Measurements from ENCODE around the gene AK8.

Gene AK8

DNA sequence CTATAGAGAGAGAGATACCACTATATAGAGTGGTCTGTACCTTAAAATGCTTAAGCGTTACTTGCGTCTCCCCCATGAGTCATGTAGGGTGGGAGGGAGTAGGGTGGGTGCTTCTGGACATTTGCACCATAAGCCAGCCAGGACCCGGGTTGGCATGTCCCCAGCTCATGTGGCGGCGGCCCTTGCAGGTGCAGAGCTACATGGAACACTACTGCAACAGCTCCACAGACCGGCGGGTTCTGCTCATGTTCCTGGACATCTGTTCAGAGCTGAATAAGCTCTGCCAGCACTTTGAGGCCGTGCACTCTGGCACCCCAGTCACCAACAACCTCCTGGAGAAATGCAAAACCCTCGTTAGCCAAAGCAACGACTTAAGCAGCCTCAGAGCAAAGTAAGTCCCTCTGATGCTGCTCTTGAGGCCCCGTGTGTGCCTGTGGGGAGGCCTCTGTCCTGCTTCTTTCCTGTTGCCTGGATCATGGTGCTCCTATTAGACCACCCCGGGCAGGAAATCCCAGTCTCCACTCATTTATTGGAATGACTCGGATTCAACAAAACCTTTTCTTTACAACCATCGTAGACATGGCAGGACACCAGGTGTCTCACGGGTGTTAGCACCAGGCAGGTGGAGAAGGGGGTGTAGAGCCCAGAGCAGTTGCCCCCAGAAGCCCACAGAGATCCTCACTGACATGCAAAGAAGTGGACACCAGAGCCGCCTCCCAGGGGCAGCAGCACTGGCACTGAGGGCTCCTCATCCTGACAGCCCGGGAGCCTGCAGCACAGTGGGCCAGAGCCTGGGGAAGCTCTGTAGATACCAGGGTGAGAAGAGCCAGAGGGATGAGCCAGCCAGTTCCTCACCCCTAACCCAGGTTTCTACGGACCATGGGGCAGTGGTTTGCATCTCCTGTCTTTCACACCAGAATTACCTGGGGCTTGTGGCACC is 9.4 kb upstream of the AK8 start:
- no peak for DNase-seq

DNA sequence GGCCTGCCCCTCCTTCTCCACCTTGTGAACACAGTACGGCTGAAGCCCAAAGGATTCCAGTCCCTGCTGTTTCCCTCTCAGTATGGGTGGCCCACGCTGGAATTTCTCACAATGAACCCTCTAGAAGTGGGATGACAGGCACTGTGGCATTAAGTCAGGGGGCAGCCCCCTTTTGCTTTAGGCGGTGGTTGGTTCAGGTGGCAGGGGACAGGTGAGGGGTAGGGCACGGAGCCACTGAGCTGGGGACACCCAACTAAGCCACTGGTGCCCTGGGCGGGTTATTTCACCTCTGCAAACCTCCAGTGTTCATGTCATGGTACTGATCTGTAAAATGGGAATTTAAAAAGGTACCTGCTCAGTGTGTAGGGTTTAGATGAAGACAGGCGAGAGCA is 8.2 kb upstream of the AK8 start:
- no peak for DNase-seq

DNA sequence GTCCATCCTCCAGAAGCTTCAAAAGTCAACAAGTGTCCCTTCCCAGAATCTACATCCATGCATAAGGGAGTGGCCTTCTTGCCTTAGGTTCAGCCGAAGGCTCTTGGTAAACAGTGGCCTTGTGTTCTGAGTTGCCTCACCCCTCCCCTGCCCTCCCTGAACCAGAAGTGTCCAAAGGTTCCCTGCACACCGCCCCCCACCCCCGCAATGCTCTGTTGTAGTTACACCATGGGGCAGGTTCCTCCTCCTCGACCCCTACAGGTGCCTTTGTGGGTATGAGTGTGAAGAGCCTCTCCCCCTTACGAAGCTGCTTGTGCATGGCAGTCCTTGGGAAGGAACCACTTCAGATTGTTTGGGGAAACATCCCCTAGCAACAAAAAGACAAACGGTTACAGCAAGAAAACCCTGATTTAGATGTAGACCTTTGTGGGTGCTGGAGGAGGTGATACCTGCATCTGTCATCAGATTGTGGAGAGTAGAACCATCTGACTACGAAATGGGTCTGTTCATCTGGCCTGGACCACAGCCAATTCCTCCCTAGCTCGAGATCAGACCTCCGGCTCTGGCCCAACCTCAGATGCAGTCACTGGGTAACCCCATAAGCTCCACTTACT is 7.7 kb upstream of the AK8 start:
- no peak for DNase-seq

DNA sequence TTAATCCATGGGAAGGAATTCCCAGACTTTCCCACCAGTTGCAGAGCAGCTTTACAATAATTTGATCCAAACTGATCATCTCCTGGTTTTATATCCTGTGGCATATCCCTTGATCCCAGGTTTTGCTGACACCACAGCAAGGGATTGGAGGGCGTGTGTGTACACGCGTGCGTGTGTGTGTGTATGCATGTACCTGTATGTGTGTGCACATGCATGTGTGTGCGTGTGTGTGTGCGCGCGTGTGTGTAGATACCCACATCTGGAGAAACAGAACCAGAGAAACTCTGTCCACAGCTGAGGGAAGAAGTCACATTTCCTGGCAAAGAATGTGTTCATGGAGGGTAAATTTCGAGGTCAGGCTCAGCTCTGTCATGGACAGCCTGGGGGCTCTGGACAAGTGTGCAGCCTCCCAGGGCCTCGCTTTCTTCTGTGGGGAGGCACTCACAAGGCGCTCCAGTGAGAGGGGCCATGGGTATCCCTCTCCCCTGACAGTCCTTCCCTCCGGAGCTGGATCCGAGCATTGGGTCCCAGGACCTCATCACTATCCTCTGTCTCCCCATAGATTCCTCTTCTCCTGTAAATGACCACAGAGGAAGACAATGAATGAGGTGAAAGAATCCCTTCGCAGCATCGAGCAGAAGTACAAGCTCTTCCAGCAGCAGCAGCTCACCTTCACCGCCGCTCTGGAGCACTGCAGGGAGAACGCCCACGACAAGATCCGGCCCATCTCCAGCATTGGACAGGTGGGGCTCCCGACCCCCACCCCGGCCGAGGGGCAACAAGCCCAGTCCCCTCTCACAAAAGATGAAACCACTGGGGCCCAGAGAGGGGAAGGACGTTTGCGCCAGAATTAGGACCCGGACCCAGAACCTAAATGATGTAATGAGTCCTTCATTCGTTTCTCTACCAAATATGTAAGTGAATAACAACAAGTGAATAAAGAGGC is 5.5 kb upstream of the AK8 start:
- no peak for DNase-seq

DNA sequence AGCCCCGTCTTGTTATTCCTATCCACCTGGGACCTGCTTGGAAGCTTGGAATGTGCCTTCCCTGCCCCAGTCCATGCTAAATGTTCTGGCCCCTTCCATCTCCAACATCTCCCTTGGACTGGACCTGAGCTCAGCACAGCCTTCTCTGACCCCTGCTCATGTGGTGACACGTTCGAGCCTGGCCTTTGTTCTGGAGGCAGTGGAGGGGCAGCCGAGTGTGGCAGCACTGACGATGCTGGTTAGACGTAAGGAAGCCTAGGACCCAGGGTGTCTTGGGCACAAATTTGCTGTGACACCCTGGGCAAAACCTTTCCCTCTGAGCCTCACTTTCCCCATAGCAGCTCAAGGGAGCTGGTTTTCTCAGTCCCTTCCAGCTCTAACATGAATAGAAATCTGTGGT is 4.5 kb upstream of the AK8 start:
- no peak for DNase-seq

DNA sequence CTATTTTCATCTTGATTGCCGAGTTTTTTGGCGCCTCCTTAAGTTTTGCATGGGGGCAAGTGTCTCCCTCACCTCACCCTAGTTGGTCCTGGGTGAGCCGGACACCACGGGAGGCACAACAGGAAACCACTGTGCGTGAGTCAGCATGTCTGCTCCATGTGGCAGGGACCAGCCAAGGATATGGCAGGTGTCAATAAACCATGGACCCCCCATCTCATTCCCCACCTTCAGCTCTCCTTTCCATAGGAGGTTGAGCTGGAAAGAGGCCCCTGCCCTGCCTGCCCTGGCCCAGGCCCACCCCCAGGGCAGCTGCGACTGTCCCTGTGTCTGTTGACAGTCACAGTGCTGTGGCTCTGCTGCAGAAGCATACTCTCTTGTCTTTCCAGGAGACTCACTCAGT is 3.7 kb upstream of the AK8 start:
- DNase-seq, result no peak

DNA sequence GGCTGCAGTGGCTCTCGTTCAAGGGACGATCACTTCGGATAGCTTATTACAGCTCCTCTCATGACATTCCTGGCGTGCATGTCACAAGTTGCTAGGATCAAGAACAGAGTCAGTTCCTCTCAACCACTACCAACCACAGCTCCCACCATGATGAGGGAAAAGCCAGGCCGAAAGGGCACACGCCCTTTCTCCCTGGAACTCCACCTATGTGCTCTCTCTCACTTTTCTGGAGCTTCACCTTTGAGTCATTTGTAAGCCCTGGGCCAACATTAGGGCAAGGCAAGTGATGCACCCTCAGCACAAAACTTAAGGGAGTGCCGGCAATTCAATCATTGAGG is 2.2 kb upstream of the AK8 start:
- DNase-seq, result no peak

DNA sequence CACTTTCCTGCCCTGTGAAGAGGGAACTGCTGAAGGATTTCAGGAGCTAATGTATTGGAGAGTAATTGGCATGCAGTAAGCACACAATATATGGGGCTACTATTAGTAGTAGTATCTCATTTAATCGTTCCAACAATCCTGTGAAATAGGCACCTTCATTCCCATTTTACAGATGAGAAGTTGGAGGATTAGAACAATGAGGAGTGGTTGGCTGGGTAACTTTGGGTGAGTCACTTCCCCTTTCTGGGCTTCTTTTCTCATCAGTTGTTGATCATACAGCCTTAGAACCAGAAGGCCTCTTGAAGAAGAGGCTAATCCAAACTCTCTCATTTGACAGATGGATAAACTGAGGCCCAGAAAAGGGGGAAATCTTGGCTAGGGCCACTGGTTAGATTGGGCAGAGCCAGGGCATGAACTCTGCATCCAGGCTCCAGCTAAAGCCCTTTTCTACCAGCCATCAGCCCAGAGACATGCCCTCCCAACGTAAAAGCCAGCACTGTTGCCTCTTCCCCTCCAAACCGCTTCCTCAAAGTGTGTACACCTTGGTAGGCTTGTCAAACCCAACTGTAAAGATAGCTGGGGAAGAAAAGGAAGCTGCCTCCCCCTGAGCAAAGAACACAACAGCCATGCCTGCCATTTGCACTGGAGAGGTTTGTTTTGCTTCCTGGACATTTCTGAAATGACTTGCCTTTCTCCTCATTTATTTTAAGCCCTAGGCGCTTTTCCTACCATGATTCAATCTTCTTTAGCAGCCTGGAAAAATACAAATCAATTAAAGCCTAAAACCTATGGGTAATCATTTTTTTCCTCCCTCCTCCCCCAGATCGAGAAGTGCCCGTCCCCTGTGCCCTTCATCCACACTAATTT is 1.6 kb upstream of the AK8 start:
- no peak for DNase-seq

DNA sequence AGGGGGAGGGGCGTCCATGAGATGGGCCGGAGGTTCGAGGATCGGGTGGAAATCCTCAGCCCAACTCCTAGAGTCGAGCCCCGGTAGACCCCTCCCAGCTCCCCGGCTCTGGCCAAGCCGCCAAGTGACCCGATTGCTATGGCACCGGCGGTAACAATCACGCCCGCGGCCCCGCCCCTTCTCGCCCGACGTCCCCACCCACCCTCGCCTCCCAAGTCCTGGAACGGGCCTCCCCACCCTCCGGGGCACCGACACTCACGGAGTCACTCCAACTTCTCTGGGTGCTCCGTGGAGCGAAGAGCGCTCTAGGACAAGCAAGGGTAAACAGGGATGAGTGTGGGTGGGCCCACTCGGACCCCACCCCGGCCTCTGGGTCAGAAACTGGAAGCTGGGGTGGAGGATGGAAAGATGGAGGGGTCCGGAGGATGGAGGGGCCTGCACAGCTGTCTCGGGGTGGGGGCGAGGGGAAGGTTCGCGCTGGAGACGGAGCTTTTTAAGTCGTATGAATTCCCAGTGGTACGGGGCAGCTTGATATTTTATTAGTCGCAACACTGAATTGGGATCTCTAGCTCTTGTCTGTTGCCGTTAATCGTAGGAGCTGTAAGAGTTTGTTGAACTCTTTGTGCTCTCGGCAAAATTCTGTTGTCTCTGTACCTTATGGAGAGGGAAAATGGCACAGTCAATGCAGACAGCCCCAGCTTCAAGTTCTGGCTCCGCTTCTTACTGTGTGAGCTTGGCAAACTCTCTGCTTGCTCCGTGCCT is 792 bp upstream of the AK8 start, which contains the start of gene SPACA9:
Gene SPACA9 (plus strand): TSS at position 204 of the 762 bp plus-strand sequence. CDS start 5,050 bp downstream, outside the sequence.
- DNase-seq, result no peak

DNA sequence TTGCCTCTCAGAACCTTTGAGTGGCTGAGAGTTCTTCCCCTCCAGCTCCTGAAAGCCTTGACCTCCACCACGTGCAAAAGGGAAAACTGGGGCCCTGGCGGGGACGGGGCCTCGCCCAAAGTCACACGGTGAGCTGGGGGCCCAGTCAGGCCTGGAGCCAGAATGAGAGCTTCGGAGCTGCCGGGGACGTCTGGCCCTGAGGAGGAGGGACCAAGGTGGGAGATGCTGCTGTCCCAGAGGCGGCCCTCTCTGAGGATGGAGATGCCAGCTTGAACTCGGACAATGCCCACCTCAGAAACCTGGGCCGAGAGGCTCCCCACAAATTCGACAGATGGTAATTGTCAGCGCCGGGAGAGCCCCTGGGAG is 643 bp downstream of the AK8 start:
- DNase-seq, result no peak

DNA sequence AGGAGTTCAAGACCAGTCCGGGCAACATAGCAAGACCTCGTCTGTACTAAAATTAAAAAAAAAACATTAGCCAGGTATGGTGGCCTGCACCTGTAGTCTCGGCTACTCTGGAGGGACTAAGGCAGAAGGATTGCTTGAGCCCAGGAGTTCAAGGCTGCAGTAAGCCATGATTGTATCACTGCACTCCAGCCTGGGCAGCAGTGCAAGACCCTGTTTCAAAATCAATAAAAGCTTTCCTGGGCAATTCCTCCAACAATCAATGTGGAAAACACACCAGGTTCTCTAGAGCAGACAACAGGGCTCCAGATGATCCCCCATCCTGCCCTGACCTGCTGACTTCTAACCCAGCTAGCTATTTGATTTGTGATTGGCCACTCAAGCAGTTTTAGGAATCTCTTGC is 1.2 kb downstream of the AK8 start:
- DNase-seq, result no peak

DNA sequence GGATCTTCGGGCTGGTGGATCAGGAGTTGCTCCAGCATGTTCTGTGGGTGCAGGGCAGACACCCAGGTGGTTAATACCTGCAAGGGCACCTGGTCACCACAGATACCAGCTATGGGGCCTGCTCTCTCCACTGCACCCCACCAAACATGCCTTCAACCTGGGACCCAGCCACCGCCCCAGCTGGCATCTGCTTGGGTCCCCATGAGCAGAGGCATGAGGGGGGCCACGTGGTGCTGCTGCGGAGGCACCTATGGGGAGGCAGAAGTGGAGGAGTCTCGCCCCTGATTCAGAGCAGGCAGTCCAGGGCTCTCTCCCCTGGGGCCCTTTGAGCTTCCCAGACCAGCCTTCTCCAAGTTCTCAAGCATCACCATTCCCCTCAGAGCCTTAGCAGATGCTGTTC is 2.9 kb downstream of the AK8 start:
- DNase-seq, result no peak

DNA sequence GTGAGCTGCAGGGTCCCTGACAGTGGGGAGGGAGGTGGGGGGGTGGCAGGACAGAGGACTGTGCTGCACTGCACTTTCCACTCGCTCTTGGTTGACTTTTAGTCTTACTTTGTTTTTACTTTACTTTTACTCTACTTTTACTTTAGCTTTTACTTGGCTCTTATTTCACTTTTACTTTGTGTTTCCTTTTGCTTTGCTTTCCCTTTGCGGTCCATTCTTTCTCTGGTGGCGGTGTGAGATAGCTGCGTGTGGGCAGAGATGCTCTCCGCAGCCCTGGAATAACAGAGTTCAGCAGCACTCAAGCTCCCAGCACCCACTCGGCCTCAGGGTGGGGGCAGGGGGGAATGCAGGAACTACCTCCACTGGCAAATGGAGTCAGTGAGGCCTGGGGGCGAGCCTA is 4.7 kb downstream of the AK8 start:
- DNase-seq, result no peak

DNA sequence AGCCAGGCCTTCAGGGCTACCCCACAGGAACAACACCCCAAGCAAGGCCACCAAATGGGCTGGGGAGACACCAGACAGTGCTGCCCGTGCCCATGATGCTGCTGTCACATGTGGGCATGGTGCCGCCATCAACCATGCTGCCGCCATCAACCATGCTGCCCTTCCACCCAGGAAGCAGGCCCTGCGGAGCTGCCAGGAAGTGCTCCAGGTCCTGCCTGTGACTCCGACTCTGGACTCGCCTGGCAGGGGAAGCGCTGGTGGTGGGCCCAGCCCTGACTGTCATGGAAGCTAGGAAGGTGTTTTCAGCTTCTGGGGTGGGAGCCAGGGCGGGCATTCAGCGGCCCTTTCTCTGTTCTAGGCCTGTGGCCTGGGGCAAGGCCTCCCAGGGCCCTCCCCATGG is 8.8 kb downstream of the AK8 start:
- DNase-seq, result no peak

DNA sequence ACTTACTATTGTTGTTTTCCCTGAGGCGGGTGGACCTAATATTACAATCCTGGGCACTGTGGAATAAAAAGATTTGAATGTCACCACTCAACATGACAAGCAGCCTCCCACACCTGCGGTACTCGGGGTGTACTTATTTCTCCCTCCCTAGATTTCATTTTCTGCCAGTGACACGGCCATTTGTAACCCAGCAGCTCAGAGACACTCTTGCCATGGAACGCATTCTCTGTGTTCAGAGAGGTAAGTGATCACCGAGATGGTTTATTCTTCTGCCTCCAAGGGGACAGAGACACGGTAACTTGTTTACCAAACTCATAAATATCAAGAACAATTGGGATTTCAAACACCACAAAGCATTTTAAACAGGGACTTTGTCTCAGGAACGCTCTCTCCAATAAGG is 11.2 kb downstream of the AK8 start:
- no peak for DNase-seq

DNA sequence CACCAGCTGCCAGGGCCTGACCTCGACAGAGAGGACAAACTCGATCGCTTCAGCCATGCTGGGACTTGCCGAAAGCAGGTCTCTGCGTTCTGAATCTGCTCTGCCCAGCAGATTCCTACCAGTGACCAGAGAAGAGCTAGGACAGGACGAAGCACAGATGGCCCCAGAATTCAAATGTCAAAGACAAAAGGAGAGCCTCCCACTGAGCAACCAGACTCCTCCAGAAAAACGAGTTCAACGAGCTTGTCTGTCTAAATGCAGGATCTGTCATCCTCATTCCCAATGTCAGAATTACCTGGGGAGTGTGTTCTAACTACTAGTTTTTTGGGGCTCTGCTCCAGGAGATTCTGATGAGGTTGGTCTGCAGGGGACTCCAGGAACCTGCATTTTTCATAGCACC is 13.4 kb downstream of the AK8 start:
- DNase-seq, result no peak

DNA sequence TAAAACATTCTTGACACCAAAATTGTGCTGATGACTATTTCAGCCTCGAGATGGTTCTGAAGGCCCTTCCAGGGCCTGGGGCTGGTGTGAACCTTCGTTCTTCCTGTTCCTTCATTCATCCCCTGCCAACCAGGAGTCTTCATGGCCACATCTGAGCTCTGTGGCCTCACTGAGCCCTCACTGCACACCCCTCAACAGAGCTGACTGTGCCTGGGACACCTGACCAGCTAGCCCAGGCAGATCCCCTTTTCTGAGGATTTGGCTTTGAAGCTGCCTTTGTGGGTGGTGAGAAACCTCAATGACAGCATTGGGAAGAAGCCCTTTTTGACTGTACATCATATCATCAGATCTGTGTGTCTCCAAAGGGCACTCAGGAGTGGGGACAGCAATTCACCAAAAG is 13.8 kb downstream of the AK8 start:
- DNase-seq, result no peak

DNA sequence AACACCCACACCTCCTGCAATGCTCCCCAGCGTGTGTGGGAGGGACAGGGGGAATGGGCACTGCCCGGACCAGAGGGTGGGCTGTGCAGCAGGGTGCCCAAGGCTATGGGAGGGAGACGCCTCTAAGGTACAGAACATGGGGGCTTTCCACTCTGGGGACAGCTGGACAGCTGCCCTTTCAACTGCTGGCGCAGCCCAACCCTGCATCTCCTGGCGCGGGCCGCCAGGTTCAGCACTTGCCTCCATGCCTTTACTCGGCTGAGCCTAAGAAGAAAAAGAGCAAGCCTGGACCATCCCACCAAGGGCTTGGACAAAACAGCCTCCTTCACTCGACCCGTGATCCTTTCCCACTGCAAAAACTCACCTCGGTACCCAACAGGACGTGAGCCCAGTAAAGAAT is 15.0 kb downstream of the AK8 start:
- no peak for DNase-seq

DNA sequence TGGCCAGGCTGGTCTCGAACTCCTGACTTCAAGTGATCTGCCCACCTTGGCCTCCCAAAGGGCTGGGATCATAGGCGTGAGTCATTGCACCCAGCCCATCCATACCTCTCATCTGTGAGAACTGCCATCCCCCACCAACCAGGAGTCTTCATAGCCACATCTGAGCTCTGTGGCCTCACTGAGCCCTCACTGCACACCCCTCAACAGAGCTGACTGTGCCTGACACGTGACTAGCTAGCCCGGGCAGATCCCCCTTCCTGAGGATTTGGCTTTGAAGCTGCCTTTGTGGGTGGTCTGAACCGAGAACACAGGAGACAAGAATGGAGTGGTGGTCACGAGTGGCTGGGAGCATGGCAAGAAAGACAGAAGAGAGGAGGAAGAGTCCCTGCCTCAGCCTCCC is 15.6 kb downstream of the AK8 start:
- no peak for DNase-seq

DNA sequence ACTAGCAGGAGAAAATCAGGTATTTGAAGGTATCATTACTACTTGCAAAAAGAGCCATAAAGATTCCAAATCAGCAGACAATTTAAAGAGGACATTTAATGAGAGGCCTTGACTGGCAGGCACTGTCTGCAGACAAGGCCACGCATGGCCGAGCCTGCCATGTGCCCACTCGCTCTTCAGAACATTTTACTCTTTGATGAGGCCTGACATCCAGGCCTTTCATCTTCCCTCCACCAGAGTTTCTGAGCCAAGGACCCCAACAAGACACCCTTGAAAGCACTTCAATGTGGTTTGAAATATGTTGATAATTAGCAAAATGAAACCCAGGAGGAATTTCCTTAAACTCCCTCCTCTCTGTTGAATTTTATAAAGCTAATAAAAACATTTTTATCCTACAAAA is 16.4 kb downstream of the AK8 start:
- no peak for DNase-seq

DNA sequence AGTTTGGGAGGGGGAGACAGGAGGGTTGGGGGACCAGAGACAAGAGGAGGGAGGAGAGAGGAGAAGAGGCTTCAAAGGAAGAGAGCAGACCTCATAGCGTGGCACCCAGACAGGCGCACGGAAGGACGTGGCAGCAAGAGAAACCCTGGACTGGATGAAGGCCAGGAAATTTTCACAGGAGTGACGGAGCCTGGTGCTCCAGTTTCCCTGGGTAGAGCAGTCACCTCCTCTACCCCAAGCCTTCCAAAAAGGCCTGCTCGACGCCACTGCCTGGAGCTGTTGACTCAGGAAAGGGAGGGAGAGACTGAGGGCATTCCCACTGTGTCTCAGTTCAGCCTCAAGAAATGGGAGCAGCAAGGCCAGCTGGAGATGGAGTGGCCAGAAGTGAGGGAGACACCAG is 19.3 kb downstream of the AK8 start:
- no peak for DNase-seq
